NB4 (cell line): Measurements from ENCODE around the gene EFTUD2.

Experiments
- CTCF ChIP-seq: IDR thresholded peaks from one replicate; pipeline ENCODE4 v1.5.1; 2012; ENCODE audit warnings: low read depth, low read length
- POLR2A ChIP-seq: IDR thresholded peaks from 2 replicates; pipeline ENCODE4 v1.6.1; 2011; ENCODE audit warnings: mild to moderate bottlenecking; ENCODE audit not compliant: insufficient read length; ENCODE audit errors: extremely low read depth

DNA sequence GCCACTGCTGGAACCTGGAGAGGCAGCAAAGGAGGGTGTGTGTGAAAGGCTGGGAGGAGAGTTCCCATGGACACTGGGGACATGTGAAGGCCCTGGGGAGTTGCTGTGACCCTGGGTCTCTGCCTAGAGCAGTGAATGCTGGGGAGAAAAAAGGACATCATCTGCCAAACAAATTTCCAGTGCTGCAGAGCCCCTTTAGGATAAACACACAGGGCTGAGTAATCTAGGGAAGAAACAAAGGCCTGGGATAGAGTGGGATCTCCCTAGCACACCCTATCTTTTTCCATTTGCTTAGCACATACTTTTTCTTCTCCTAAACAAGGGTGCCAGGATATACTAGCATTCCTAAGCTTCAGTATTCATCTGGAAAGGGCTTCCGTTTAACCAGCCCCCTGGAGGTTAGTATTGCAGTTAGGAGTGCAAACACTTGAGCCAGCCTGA is 54.8 kb downstream of the EFTUD2 start:
- no peak for TF ChIP-seq CTCF
- TF ChIP-seq POLR2A, result no peak
